GM06990 (cell line): ENCODE results near the gene MYOF.
"Not testable (repeated sequence)": the region's sequence is repeated elsewhere in the genome, so short reads cannot be mapped to it uniquely, and the experiment has no call there.

ENCODE experiments used
- DNase-seq: peaks from one replicate; pipeline ENCODE4 v3.0.0-alpha.2; 2011; ENCODE audit not compliant: insufficient read length; ENCODE audit errors: extremely low read depth
- H3K27me3 ChIP-seq: replicated peaks from 2 replicates; pipeline ENCODE4 v1.6.0; 2011; ENCODE audit warnings: low read length; ENCODE audit not compliant: control insufficient read depth, insufficient read depth
- H3K36me3 ChIP-seq: 2 replicates; pipeline ENCODE4 v1.5.1; 2011; ENCODE audit warnings: low read length; ENCODE audit not compliant: control insufficient read depth, insufficient read depth
- H3K4me3 ChIP-seq: replicated peaks from 2 replicates; pipeline ENCODE4 v1.5.1; 2011; ENCODE audit warnings: low read depth, mild to moderate bottlenecking, control low read depth, low read length
- TF ChIP-seq, protein P1 (sequence below): IDR thresholded peaks from 2 replicates; pipeline ENCODE4 v1.5.1; 2011; ENCODE audit warnings: low read length, control low read depth, mild to moderate bottlenecking, inconsistent platforms; ENCODE audit not compliant: insufficient read depth, poor library complexity, severe bottlenecking

Gene MYOF

DNA sequence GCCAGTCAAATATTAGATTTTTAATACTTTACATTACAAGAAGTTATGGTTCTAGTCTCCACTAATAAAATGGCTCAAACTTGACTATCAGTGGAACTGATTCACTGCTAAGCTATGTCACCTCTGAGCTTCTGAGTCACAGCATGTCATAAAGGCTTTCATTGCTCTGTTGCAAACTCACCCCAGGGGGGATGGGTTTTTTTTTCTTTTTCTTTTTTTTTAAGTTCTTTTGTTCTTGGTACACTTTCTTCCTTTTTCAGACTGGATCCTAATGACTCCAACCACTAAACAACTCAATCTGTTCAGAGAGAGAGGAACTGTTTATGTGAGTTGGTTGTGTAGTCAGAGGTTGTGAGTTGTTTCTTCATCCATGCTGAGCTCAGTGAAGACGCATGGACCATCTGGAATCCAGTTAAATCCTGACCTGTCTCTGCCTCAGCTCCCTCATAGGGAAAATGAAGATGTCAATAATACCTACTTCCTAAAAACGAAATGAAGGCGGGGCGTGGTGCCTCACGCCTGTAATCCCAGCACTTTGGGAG lies 11.0 kb downstream of the MYOF start:
- Histone ChIP-seq H3K36me3 (no peaks in the 10 kb centered on the region), H3K27me3 (no peaks in the 10 kb centered on the region), H3K4me3 (no peak overlapping the region)
- TF ChIP-seq, protein P1, sequence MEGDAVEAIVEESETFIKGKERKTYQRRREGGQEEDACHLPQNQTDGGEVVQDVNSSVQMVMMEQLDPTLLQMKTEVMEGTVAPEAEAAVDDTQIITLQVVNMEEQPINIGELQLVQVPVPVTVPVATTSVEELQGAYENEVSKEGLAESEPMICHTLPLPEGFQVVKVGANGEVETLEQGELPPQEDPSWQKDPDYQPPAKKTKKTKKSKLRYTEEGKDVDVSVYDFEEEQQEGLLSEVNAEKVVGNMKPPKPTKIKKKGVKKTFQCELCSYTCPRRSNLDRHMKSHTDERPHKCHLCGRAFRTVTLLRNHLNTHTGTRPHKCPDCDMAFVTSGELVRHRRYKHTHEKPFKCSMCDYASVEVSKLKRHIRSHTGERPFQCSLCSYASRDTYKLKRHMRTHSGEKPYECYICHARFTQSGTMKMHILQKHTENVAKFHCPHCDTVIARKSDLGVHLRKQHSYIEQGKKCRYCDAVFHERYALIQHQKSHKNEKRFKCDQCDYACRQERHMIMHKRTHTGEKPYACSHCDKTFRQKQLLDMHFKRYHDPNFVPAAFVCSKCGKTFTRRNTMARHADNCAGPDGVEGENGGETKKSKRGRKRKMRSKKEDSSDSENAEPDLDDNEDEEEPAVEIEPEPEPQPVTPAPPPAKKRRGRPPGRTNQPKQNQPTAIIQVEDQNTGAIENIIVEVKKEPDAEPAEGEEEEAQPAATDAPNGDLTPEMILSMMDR, result no peak
- no peak for DNase-seq

DNA sequence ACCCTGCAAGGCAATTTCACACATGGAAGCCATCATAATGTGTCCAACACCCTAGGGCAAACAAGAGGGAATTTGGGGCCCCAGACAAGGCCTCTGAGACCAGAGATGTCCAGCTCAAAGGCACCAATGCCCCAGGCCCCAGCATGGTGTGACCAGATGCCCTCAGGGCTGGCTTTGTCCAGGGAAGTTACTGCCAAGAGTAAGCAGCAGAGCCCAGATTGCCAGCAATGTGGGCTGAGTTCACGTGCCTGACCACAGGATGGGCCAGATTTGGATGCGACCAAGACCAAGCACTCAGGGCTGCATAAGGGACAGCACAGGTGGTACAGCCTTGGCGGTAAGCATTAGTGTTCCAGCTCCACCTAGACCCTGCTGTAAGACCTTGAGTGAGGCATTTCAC lies 12.7 kb downstream of the MYOF start:
- DNase-seq, result no peak
- no peak overlapping the region for H3K4me3 ChIP-seq
- no peaks in the 10 kb centered on the region for H3K36me3 ChIP-seq
- TF ChIP-seq, protein P1, result no peak
- H3K27me3 ChIP-seq, result no peaks in the 10 kb centered on the region

DNA sequence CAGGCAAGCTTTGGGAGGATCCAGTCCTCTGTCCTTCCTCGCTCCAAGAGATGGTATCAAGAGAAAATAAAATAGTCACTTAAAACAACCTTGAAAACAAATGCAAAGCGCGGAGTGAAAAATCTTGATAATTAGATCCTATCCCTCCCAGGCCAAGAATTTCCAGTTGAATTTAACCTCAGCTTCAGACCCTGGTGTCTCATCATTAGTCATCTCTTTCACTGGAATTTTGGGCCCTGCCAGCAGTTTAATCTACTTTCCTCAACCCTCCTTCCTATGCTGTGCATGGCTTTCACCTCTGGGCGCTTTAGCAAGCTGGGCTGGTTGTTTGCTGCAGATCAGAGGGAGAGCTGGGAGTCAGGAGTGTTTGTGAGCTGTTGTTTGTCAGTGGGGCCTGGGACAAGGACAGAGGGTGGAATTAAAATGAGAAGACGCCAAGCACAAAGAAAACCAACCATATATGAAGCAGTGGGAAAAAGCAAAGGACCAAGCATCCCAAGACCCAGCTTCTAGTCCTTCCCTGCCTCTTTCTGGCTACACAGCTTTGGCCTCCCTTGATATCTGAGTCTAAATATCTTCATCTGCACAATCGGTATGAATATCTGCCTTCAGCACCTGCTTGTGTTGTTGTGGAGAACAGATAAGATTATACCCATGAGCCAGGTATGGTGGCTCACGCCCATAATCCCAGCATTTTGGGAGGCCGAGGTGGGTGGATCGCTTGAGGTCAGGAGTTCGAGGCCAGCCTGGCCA lies 13.5 kb downstream of the MYOF start:
- no peak for DNase-seq
- Histone ChIP-seq H3K4me3 (no peak overlapping the region), H3K36me3 (no peaks in the 10 kb centered on the region), H3K27me3 (no peaks in the 10 kb centered on the region)
- TF ChIP-seq, protein P1, result no peak

DNA sequence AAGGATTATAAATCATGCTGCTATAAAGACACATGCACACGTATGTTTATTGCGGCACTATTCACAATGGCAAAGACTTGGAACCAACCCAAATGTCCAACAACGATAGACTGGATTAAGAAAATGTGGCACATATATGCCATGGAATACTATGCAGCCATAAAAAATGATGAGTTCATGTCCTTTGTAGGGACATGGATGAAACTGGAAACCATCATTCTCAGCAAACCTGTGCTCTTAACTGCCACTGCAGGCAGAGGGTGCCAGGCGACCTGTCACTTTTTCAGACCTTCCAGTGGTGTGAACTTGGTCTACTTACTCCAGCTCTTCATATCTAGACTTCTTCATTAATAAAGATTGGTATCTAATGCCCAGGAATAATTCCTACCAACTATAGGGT lies 14.5 kb downstream of the MYOF start:
- H3K36me3 ChIP-seq, H3K4me3 ChIP-seq, H3K27me3 ChIP-seq, DNase-seq: not testable (repeated sequence)

DNA sequence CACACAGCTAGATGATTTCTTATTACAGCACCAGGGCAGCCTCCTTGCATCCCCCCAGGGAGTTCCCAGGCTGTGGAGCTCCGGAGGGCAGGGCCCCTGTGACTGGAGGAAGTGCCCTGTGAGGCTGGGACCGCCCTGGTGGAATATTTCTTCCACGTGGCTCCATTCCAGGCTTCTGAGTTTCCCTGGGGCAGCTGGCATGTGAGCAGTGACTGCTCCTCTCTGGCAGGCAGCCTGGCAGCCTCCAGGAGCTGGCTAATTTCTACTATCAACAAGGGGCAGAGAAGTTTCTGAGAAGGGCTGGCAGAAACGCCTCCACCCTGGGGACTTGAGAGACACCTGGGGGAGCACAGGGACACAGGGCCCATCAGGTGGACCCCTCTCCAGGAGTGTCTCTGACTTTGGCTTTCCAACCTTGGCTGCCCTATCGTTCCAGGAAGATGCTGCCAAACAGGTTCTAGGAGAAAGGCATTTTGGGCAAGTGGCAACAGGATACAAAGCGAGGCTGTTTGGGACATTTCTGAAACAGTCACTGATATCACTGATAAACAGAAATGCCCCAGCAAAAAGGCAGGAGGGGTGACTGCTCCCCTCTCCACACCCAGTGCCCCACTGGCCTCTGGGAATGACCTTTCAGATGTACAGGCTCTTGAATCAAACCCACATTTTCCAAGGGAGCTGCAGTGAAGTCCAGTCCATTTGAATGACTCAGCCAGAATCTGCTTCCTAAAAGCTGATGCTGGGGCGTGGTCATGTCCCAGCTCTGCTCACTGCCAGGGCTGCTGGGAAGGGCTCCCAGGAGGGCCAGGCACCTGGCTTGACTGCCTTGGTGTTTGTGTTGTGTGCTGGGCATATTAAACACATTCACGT lies 16.1 kb downstream of the MYOF start:
- DNase-seq, result no peak
- Histone ChIP-seq H3K4me3 (no peak overlapping the region), H3K36me3 (no peaks in the 10 kb centered on the region), H3K27me3 (no peaks in the 10 kb centered on the region)
- TF ChIP-seq, protein P1, result no peak

DNA sequence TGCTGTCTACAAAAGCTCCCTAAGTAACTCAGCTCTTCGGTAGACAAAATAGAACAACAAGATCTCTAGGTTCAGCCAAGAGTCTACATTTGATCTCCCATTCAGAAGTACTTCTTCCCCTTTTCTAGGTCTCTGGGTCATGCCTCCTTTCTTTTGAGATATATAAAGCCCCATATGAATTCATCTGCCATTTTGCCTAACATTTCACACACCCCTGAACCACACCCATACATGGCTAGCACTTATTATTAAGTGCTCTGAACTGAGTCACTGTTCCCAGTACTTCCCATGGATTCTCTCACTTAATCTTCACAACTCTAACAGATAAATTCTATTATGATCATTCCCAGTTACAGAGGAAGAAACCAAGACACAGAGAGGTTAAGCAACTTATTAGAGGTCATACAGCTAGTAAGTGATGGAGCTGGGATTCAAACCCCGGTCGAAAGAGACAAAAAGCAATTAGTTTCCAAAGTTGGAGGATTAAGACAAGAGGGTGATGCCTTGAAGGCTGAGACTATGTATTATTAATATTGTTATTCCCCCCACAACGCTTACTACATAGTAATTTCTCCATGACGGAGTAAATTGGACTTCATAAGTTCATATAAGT lies 17.3 kb downstream of the MYOF start:
- H3K27me3 ChIP-seq, result no peaks in the 10 kb centered on the region
- TF ChIP-seq, protein P1, result no peak
- DNase-seq, result no peak
- no peaks in the 10 kb centered on the region for H3K36me3 ChIP-seq
- H3K4me3 ChIP-seq, result no peak overlapping the region
